Calu3 (cell line): ENCODE measurements around the gene CEP162. TPM values are rescaled to one million over a fixed set of nuclear protein-coding genes. Genes with fewer than 3 reads are reported as not detected.

ENCODE experiments used
- BruUV-seq: library from RNA; stranded (reverse); fragments of 400-500 nt; replicated peaks from 2 replicates; lab custom pipeline; 2021; lab: Mats Ljungman, UMichigan
- CTCF ChIA-PET: fragments of 300-600 bp; sonication (Branson Sonifier 250); formaldehyde crosslinking; loops from one replicate; lab custom pipeline; 2022; ENCODE audit warnings: antibody characterized with exemption; lab: Charles Lee
- DNase-seq: peaks from one replicate; pipeline ENCODE4 v3.0.0; 2022
- H3K27ac Mint-ChIP-seq: one replicate; pipeline ENCODE4 v1.8.0; 2022; ENCODE audit warnings: mixed read lengths; ENCODE audit not compliant: unreplicated experiment
- H3K27me3 Mint-ChIP-seq: one replicate; pipeline ENCODE4 v1.8.0; 2022; ENCODE audit warnings: mixed read lengths; ENCODE audit not compliant: unreplicated experiment
- H3K36me3 Mint-ChIP-seq: one replicate; pipeline ENCODE4 v1.8.0; 2022; ENCODE audit warnings: mild to moderate bottlenecking, moderate library complexity, mixed read lengths; ENCODE audit not compliant: insufficient read depth, unreplicated experiment
- H3K4me1 Mint-ChIP-seq: one replicate; pipeline ENCODE4 v1.8.0; 2022; ENCODE audit warnings: mild to moderate bottlenecking, low read depth, mixed read lengths; ENCODE audit not compliant: unreplicated experiment
- H3K4me3 Mint-ChIP-seq: one replicate; pipeline ENCODE4 v1.8.0; 2022; ENCODE audit warnings: mild to moderate bottlenecking, low read depth, moderate library complexity, mixed read lengths; ENCODE audit not compliant: unreplicated experiment
- H3K9me3 Mint-ChIP-seq: one replicate; pipeline ENCODE4 v1.8.0; 2022; ENCODE audit warnings: low read depth, mixed read lengths; ENCODE audit not compliant: unreplicated experiment
- CTCF ChIP-seq: fragments of 200-600 bp; IDR thresholded peaks from one replicate; pipeline ENCODE4 v1.8.0; 2022; ENCODE audit warnings: antibody characterized with exemption; ENCODE audit not compliant: unreplicated experiment
- intact Hi-C: fragments of 100-400 bp; cut with micrococcal nuclease; formaldehyde crosslinking; loops from one replicate; pipeline ENCODE4 v1.10.0; 2022; ENCODE audit not compliant: unreplicated experiment
- total RNA-seq: library from RNA; stranded (reverse); gene quantifications from 2 replicates; pipeline ENCODE4 v1.2.3, GENCODE V29; 2022

CEP162 gene
- total RNA-seq, 1 experiment from 2014 or later: 8.2 TPM

DNA sequence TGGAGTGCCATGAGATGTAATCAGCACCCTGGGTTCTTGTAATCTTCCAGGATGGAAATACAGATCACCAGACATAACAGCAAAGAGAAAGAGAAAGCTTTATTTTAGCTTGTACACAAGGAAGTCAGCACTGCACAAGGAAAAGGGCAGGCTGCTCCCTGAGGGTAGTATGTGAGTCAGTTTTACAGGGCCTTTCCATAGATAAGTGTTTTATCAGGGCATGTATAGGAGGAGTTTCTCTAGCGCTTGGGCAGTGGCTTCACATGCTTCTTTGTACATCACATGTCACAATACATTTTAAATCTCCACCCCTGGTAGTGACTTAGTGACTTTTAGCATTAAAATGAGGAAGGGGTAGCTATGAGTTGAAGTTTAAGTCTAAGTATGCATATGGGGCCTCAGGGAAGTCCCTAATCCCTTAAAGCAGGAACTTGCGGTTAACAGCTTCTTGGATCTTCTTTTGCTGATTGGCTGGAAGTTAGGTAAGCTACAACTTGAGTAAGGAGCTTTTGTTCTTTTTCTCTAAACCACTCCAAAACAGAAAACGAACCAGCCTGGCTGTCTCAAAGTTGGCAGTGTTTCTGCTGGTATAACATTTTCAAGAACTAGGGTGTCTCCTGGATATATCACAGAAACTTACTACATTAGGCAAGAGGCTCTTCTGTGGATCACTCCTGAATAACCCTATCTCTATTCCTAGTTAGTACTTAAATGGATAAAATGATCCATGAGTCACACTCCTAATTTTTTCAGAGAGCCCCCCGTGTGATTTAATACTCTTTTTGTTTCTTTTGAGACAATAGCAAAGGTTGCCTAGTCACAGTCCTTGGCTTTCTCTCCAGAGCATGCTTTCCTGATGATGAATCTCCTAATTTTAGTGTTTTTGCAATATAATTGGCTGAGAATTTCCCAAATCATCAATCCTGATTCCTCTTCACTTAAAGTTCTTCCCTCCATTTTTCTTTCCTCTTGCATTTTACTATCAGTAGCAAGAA lies 133.7 kb downstream of the CEP162 start:
- Mint-ChIP-seq H3K36me3 (no peaks in the 10 kb centered on the region), H3K4me3 (no peak overlapping the region), H3K4me1 (no peaks in the 10 kb centered on the region), H3K27ac (no peak overlapping the region), H3K9me3 (no peaks in the 10 kb centered on the region), H3K27me3 (no peaks in the 10 kb centered on the region)
- no peak for DNase-seq
- BruUV-seq: no TSS peak
- CTCF ChIA-PET: no interaction called here
- intact Hi-C loops: no loop called here
- no peak for TF ChIP-seq CTCF

DNA sequence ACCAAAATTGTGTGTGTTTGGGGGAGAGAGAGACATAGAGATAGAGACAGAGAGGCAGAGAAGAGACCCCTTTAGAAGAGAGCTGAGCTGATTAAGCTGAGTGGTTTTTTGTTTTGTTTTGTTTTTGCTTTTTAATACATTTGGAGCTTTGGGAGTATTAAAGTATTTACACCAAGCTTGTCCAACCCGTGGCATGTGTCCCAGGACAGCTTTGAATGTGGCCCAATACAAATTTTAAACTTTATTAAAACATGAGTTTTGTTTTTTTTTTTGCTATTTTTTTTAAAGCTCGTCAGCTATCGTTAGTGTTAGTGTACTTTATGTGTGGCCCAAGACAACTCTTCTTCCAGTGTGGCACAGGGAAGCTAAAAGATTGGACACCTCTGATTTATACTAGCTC lies 137.9 kb downstream of the CEP162 start:
- BruUV-seq: no TSS peak
- no peak for DNase-seq
- CTCF ChIA-PET: no interaction called here
- TF ChIP-seq CTCF: no peak
- Mint-ChIP-seq H3K36me3 (no peaks in the 10 kb centered on the region), H3K27me3 (no peaks in the 10 kb centered on the region), H3K4me3 (no peak overlapping the region), H3K4me1 (peaks cover 13% of the 10 kb centered on the region), H3K27ac (no peak overlapping the region), H3K9me3 (no peaks in the 10 kb centered on the region)
- intact Hi-C loops: no loop called here

DNA sequence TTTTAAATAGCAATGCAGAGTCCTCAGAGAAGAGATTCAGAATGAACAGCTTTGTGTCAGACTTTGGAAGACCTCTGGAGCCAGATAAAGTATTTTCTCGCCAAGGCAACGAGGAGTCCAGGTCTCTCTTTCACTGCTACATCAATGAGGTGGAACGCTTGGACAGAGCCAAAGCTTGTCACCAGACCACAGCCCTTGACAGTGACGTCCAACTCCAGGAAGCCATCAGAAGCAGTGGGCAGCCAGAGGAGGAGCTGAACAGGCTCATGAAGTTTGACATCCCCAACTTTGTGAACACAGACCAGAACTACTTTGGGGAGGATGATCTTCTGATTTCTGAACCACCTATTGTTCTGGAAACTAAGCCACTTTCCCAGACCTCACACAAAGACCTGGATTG lies 138.4 kb downstream of the CEP162 start:
- H3K4me1 Mint-ChIP-seq: peaks cover 13% of the 10 kb centered on the region
- H3K27ac Mint-ChIP-seq: no peak overlapping the region
- CTCF ChIA-PET: no interaction called here
- no peak for DNase-seq
- no peaks in the 10 kb centered on the region for H3K9me3 Mint-ChIP-seq
- no TSS peak for BruUV-seq
- no peak overlapping the region for H3K4me3 Mint-ChIP-seq
- intact Hi-C loops: no loop called here
- no peaks in the 10 kb centered on the region for H3K27me3 Mint-ChIP-seq
- H3K36me3 Mint-ChIP-seq: no peaks in the 10 kb centered on the region
- no peak for TF ChIP-seq CTCF

- Mint-ChIP-seq H3K27ac (no peak overlapping the region), H3K36me3 (no peaks in the 10 kb centered on the region), H3K27me3 (no peaks in the 10 kb centered on the region), H3K9me3 (no peaks in the 10 kb centered on the region), H3K4me1 (peaks cover 13% of the 10 kb centered on the region), H3K4me3 (no peak overlapping the region)
- intact Hi-C loops: no loop called here
- peak; percentile 4 for DNase-seq
- no TSS peak for BruUV-seq
- TF ChIP-seq CTCF: no peak
- CTCF ChIA-PET: interaction anchor here (0.7 kb wide), 1 partner anchor 9 kb away, joined by 3 read pairs; no protein-coding TSS in a partner anchor
Observed at GRCh38 chr6:84086545-84087429, 140.7 kb downstream of the CEP162 start.
